Keratinocyte (primary cell): ENCODE results near the gene KCNH1. TPM values are rescaled to one million over a fixed set of nuclear protein-coding genes. Genes with fewer than 3 reads are reported as not detected.

ENCODE experiments used
- DNase-seq: peaks from one replicate; pipeline ENCODE4 v3.0.0-alpha.2; 2011; ENCODE audit warnings: low read depth, missing footprints, low spot score
- FAIRE-seq: peaks from 2 replicates; lab custom pipeline; 2011; peaks lifted over from hg19 to GRCh38; lab: Jason Lieb, UNC
- H2AFZ ChIP-seq: 2 replicates; pipeline ENCODE4 v1.6.0; 2012; ENCODE audit warnings: low read length, control low read depth, inconsistent platforms; ENCODE audit not compliant: control insufficient read depth
- H3K27ac ChIP-seq: 2 replicates; pipeline ENCODE4 v1.5.1; 2011; ENCODE audit warnings: low read length; ENCODE audit not compliant: control insufficient read depth, insufficient read depth
- H3K27me3 ChIP-seq: 3 replicates; pipeline ENCODE4 v1.6.0; 2011; ENCODE audit warnings: low read length; ENCODE audit not compliant: control insufficient read depth, insufficient read depth; ENCODE audit errors: extremely low read depth
- H3K36me3 ChIP-seq, 2 experiments: 2 replicates in 1 of 2; 3 replicates in 1 of 2; pipeline ENCODE4 v1.5.1; 2011; ENCODE audit warnings: low read length in 2 of 2, mild to moderate bottlenecking in 1 of 2; ENCODE audit not compliant: control insufficient read depth in 2 of 2, insufficient read depth in 2 of 2; ENCODE audit errors: extremely low read depth in 1 of 2
- H3K4me1 ChIP-seq: 3 replicates; pipeline ENCODE4 v1.5.1; 2011; ENCODE audit warnings: low read length; ENCODE audit not compliant: control insufficient read depth, insufficient read depth; ENCODE audit errors: extremely low read depth
- H3K4me2 ChIP-seq: 3 replicates; pipeline ENCODE4 v1.6.0; 2011; ENCODE audit warnings: low read depth, low read length; ENCODE audit not compliant: control insufficient read depth, insufficient read depth; ENCODE audit errors: extremely low read depth
- H3K4me3 ChIP-seq, 3 experiments: fragments of 200-600 bp in 1 of 3; sonication (generic) in 1 of 3; 2 replicates in 2 of 3; 3 replicates in 1 of 3; pipeline ENCODE4 v1.5.1; 2011 to 2016; ENCODE audit warnings: low read length in 3 of 3, mild to moderate bottlenecking in 3 of 3, control low read depth in 2 of 3, inconsistent platforms in 1 of 3, low read depth in 1 of 3, mixed read lengths in 1 of 3, mixed run types in 1 of 3, moderate library complexity in 1 of 3; ENCODE audit not compliant: control insufficient read depth in 2 of 3, insufficient read depth in 2 of 3; ENCODE audit errors: extremely low read depth in 1 of 3
- H3K79me2 ChIP-seq: 2 replicates; pipeline ENCODE4 v1.6.0; 2012; ENCODE audit warnings: low read length; ENCODE audit not compliant: control insufficient read depth, insufficient read depth
- H3K9ac ChIP-seq: 3 replicates; pipeline ENCODE4 v1.6.0; 2011; ENCODE audit warnings: low read length; ENCODE audit not compliant: control insufficient read depth, insufficient read depth; ENCODE audit errors: extremely low read depth
- H3K9me1 ChIP-seq: 3 replicates; pipeline ENCODE4 v1.6.0; 2011; ENCODE audit warnings: low read length; ENCODE audit not compliant: control insufficient read depth, insufficient read depth; ENCODE audit errors: extremely low read depth
- H3K9me3 ChIP-seq: 2 replicates; pipeline ENCODE4 v1.5.1; 2012; ENCODE audit warnings: low read depth, low read length; ENCODE audit not compliant: control insufficient read depth
- H4K20me1 ChIP-seq: 3 replicates; pipeline ENCODE4 v1.6.0; 2011; ENCODE audit warnings: low read length; ENCODE audit not compliant: control insufficient read depth, insufficient read depth; ENCODE audit errors: extremely low read depth
- CTCF ChIP-seq, 3 experiments: IDR thresholded peaks in 1 of 3; conservative IDR thresholded peaks in 1 of 3; optimal IDR thresholded peaks in 1 of 3; 2 replicates in 2 of 3; 3 replicates in 1 of 3; pipeline versions ENCODE3 to v1.5.1; 2011; ENCODE audit warnings: low read length in 3 of 3, mild to moderate bottlenecking in 3 of 3, moderate library complexity in 2 of 3, control low read depth in 1 of 3, inconsistent platforms in 1 of 3; ENCODE audit not compliant: insufficient read depth in 2 of 3; ENCODE audit errors: extremely low read depth in 1 of 3
- EZH2 ChIP-seq: IDR thresholded peaks from one replicate; pipeline ENCODE4 v1.6.1; 2012; ENCODE audit warnings: inconsistent platforms, mild to moderate bottlenecking, low read length, moderate library complexity
- dilution Hi-C: fragments of 300-500 bp; cut with MboI; formaldehyde crosslinking; loops from one replicate; pipeline ENCODE4 v1.7.0; 2020; ENCODE audit warnings: low sequenced_read_pairs; ENCODE audit not compliant: extremely low pct_ligation_motif_present
- polyA plus RNA-seq, 5 experiments: library from polyadenylated mRNA; depleted of rRNA in 3 of 5; stranded (reverse) in 3 of 5; stranded (forward) in 1 of 5; unstranded in 1 of 5; fragments of >200 nt; gene quantifications; 1 replicate in 1 of 5; 2 replicates in 3 of 5; 3 replicates in 1 of 5; pipeline versions ENCODE4 v1.2.1 to v1.2.3, GENCODE V29; 2011 to 2012; ENCODE audit warnings: missing spikeins in 2 of 5, low read depth in 1 of 5, low replicate concordance in 1 of 5

The KCNH1 gene
- polyA plus RNA-seq, 1 donor (not counting 4 experiments of a cell fraction or from before 2014, with no cell fraction given), result not detected

GRCh38 chr1:210707300-210708240, 426.4 kb downstream of the KCNH1 start:
- Histone ChIP-seq H4K20me1 (no peaks in the 10 kb centered on the region), H3K27ac (no peak overlapping the region), H3K9me3 (no peaks in the 10 kb centered on the region), H3K4me2 (no peak overlapping the region), H3K4me1 (no peaks in the 10 kb centered on the region), H2AFZ (no peak overlapping the region), H3K36me3 (no peaks in the 10 kb centered on the region), H3K9me1 (no peaks in the 10 kb centered on the region), H3K9ac (no peak overlapping the region), H3K79me2 (no peaks in the 10 kb centered on the region), H3K4me3 (no peak overlapping the region), H3K27me3 (no peaks in the 10 kb centered on the region)
- DNase-seq (no peak), FAIRE-seq (no peak)
- TF ChIP-seq CTCF (optimal IDR thresholded peaks at IDR 0.05 in 1 of 3, IDR thresholded peaks at IDR 0.05 in 1 of 3, conservative IDR thresholded peaks at IDR 0.05 in 1 of 3; ENCODE audit: extremely low read depth in 1 of 3, insufficient read depth in 2 of 3, low read length in 3 of 3) (no peak), EZH2 (no peak)
- dilution Hi-C loops, result no loop called here

- Histone ChIP-seq H3K36me3 (no peaks in the 10 kb centered on the region), H3K9me1 (no peaks in the 10 kb centered on the region), H3K27ac (no peak overlapping the region), H3K4me1 (no peaks in the 10 kb centered on the region), H3K79me2 (no peaks in the 10 kb centered on the region), H3K4me2 (no peak overlapping the region), H3K4me3 (no peak overlapping the region), H2AFZ (no peak overlapping the region), H4K20me1 (no peaks in the 10 kb centered on the region), H3K9ac (no peak overlapping the region), H3K9me3 (no peaks in the 10 kb centered on the region), H3K27me3 (no peaks in the 10 kb centered on the region)
- DNase-seq (no peak), FAIRE-seq (no peak)
- TF ChIP-seq EZH2 (no peak), CTCF (optimal IDR thresholded peaks at IDR 0.05 in 1 of 3, IDR thresholded peaks at IDR 0.05 in 1 of 3, conservative IDR thresholded peaks at IDR 0.05 in 1 of 3; ENCODE audit: extremely low read depth in 1 of 3, insufficient read depth in 2 of 3, low read length in 3 of 3) (no peak)
- dilution Hi-C loops, result no loop called here
Observed at GRCh38 chr1:210706246-210706645, 427.7 kb downstream of the KCNH1 start.
